HEK293 (cell line): Measurements from ENCODE around the gene RPS29.

Experiments used
- ZNF416 ChIP-seq: fragments of 450-650 bp; formaldehyde crosslinking; IDR thresholded peaks from 2 replicates; pipeline ENCODE4 v1.5.1; 2016; ENCODE audit warnings: missing biosample characterization, missing genetic modification characterization
- ZNF658 ChIP-seq: fragments of 450-650 bp; formaldehyde crosslinking; IDR thresholded peaks from 2 replicates; pipeline ENCODE4; 2016; ENCODE audit warnings: missing biosample characterization, missing genetic modification characterization
- TF ChIP-seq, protein P1 (sequence below): fragments of 450-650 bp; formaldehyde crosslinking; IDR thresholded peaks from 2 replicates; pipeline ENCODE4 v1.5.1; 2016; ENCODE audit warnings: missing biosample characterization, missing genetic modification characterization

GRCh38 chr14:49578141-49578540 lies 8.0 kb downstream of the RPS29 start:
- TF ChIP-seq ZNF416 (tag by site-specific recombination) = no peak
- no peak for TF ChIP-seq ZNF658 (tag by site-specific recombination)
- TF ChIP-seq, protein P1, sequence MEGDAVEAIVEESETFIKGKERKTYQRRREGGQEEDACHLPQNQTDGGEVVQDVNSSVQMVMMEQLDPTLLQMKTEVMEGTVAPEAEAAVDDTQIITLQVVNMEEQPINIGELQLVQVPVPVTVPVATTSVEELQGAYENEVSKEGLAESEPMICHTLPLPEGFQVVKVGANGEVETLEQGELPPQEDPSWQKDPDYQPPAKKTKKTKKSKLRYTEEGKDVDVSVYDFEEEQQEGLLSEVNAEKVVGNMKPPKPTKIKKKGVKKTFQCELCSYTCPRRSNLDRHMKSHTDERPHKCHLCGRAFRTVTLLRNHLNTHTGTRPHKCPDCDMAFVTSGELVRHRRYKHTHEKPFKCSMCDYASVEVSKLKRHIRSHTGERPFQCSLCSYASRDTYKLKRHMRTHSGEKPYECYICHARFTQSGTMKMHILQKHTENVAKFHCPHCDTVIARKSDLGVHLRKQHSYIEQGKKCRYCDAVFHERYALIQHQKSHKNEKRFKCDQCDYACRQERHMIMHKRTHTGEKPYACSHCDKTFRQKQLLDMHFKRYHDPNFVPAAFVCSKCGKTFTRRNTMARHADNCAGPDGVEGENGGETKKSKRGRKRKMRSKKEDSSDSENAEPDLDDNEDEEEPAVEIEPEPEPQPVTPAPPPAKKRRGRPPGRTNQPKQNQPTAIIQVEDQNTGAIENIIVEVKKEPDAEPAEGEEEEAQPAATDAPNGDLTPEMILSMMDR (tag by site-specific recombination) = no peak
